HepG2 (cell line): ENCODE results near the gene CD28. TPM values are rescaled to one million over a fixed set of nuclear protein-coding genes. Genes with fewer than 3 reads are reported as not detected.

Experiments
- ATAC-seq: fragments of 200-7000 bp; cut with Tn5 transposase; 3 replicates; pipeline ENCODE4 v1.9.1; 2020; ENCODE audit warnings: mild to moderate bottlenecking, moderate library complexity
- BruUV-seq: library from RNA; stranded (reverse); fragments of 400-500 nt; replicated peaks from 2 replicates; lab custom pipeline; 2021; lab: Mats Ljungman, UMichigan
- CTCF ChIA-PET: fragments of 300-600 bp; formaldehyde crosslinking; extraction: SDS; loops from one replicate; lab custom pipeline; 2021; ENCODE audit warnings: low total read pairs, inconsistent platforms, low intra/inter-chr PET ratio; lab: Yijun Ruan, JAX
- POLR2A ChIA-PET: fragments of 350-600 bp; sonication (Branson Sonifier 250); formaldehyde crosslinking; loops from one replicate; lab custom pipeline; 2020; ENCODE audit warnings: antibody characterized with exemption, inconsistent platforms; lab: Yijun Ruan, JAX
- DNase-seq: peaks from one replicate; pipeline ENCODE4 v3.0.0-alpha.2; 2015; ENCODE audit warnings: low spot score
- FAIRE-seq: peaks from 3 replicates; lab custom pipeline; 2011; peaks lifted over from hg19 to GRCh38; lab: Jason Lieb, UNC
- H2AFZ ChIP-seq: one replicate; pipeline ENCODE4 v1.6.1; 2011; ENCODE audit warnings: low read length, inconsistent platforms
- H3K27ac ChIP-seq: fragments of 300-600 bp; 3 replicates; pipeline ENCODE4 v1.8.0; 2011; ENCODE audit warnings: mixed run types, mild to moderate bottlenecking, mixed read lengths, low read length, inconsistent platforms; ENCODE audit not compliant: insufficient read depth; ENCODE audit errors: extremely low read length
- H3K27me3 ChIP-seq, 2 experiments: fragments of 200-600 bp in 1 of 2; 2 replicates in 1 of 2; 3 replicates in 1 of 2; pipeline versions ENCODE4 v1.6.0 to v1.8.0; 2011; ENCODE audit warnings: low read length in 2 of 2, mild to moderate bottlenecking in 2 of 2, moderate library complexity in 2 of 2, inconsistent platforms in 1 of 2; ENCODE audit not compliant: insufficient read depth in 2 of 2, control insufficient read depth in 1 of 2
- H3K36me3 ChIP-seq, 2 experiments: fragments of 200-600 bp in 1 of 2; replicated peaks in 1 of 2; 2 replicates in 1 of 2; 3 replicates in 1 of 2; pipeline versions ENCODE4 v1.5.1 to v1.8.0; 2011; ENCODE audit warnings: low read length in 2 of 2, inconsistent platforms in 1 of 2; ENCODE audit not compliant: insufficient read depth in 2 of 2, control insufficient read depth in 1 of 2
- H3K4me1 ChIP-seq: 2 replicates; pipeline ENCODE4 v1.5.1; 2012; ENCODE audit warnings: low read length, inconsistent platforms; ENCODE audit not compliant: insufficient read depth
- H3K4me2 ChIP-seq: 2 replicates; pipeline ENCODE4 v1.6.0; 2011; ENCODE audit warnings: low read depth, low read length, inconsistent platforms
- H3K4me3 ChIP-seq, 3 experiments: fragments of 200-600 bp in 1 of 3; sonication (generic), shearing (Covaris generic) in 1 of 3; replicated peaks in 1 of 3; 2 replicates each; pipeline ENCODE4 v1.5.1; 2011 to 2016; ENCODE audit warnings: low read length in 3 of 3, inconsistent platforms in 2 of 3, low read depth in 2 of 3, mild to moderate bottlenecking in 2 of 3, control low read depth in 1 of 3, mixed read lengths in 1 of 3; ENCODE audit not compliant: insufficient read depth in 1 of 3
- H3K79me2 ChIP-seq: one replicate; pipeline ENCODE4 v1.6.1; 2011; ENCODE audit warnings: low read length, inconsistent platforms; ENCODE audit not compliant: insufficient read depth
- H3K9ac ChIP-seq: 2 replicates; pipeline ENCODE4 v1.6.0; 2011; ENCODE audit warnings: mild to moderate bottlenecking, low read depth, low read length, inconsistent platforms; ENCODE audit not compliant: insufficient read depth
- H3K9me3 ChIP-seq: 2 replicates; pipeline ENCODE4 v1.5.1; 2012; ENCODE audit warnings: mild to moderate bottlenecking, low read length
- H4K20me1 ChIP-seq: 2 replicates; pipeline ENCODE4 v1.6.0; 2011; ENCODE audit warnings: inconsistent platforms, mild to moderate bottlenecking, low read length, moderate library complexity; ENCODE audit not compliant: insufficient read depth
- CEBPB ChIP-seq: IDR thresholded peaks from 2 replicates; pipeline ENCODE4 v1.6.1; 2011; ENCODE audit warnings: low read depth, low read length, improper control_type of control experiment, borderline replicate concordance
- CEBPG ChIP-seq: IDR thresholded peaks from 2 replicates; pipeline ENCODE4 v1.6.1; 2016
- CHCHD3 ChIP-seq: sonication (generic); formaldehyde crosslinking; IDR thresholded peaks from 2 replicates; pipeline ENCODE4 v1.8.0; 2022; ENCODE audit warnings: mild to moderate bottlenecking, missing genetic modification reagents, moderate library complexity
- FOXO1 ChIP-seq: sonication (generic); formaldehyde crosslinking; IDR thresholded peaks from 2 replicates; pipeline ENCODE4 v1.4.0; 2020; ENCODE audit warnings: missing genetic modification reagents
- GATAD2A ChIP-seq: IDR thresholded peaks from 2 replicates; pipeline ENCODE4 v1.6.1; 2016
- SMAD3 ChIP-seq: sonication (generic); formaldehyde crosslinking; IDR thresholded peaks from 2 replicates; pipeline ENCODE4 v1.4.0; 2020; ENCODE audit warnings: missing genetic modification reagents
- TEAD3 ChIP-seq: optimal IDR thresholded peaks from 2 replicates; pipeline ENCODE3; 2016; ENCODE audit warnings: borderline replicate concordance
- TRIM24 ChIP-seq: sonication (generic); formaldehyde crosslinking; IDR thresholded peaks from 2 replicates; pipeline ENCODE4 v1.8.0; 2022; ENCODE audit warnings: mild to moderate bottlenecking, missing genetic modification reagents
- ZKSCAN1 ChIP-seq: fragments of 150-350 bp; IDR thresholded peaks from 2 replicates; pipeline ENCODE4 v1.6.1; 2014; ENCODE audit warnings: low read length
- ZMAT3 ChIP-seq: sonication (generic); formaldehyde crosslinking; conservative IDR thresholded peaks from 2 replicates; pipeline ENCODE4 v1.7.0; 2021; ENCODE audit warnings: missing genetic modification reagents
- ZNF558 ChIP-seq: sonication (generic); formaldehyde crosslinking; IDR thresholded peaks from 2 replicates; pipeline ENCODE4 v1.9.0; 2022; ENCODE audit warnings: mild to moderate bottlenecking, missing genetic modification reagents, borderline replicate concordance
- ZNF644 ChIP-seq: IDR thresholded peaks from 2 replicates; pipeline ENCODE4 v1.6.1; 2016; ENCODE audit warnings: low read depth
- ZNF768 ChIP-seq: sonication (generic); formaldehyde crosslinking; IDR thresholded peaks from 2 replicates; pipeline ENCODE4 v1.4.0; 2020; ENCODE audit warnings: missing genetic modification reagents
- WGBS: methylation state at CpG from one replicate; pipeline ENCODE4 v1.1.6; 2017; ENCODE audit warnings: low lambda C conversion rate; 5-methylcytosine and 5-hydroxymethylcytosine counted together
- in situ Hi-C: cut with HindIII; loops from 2 replicates; pipeline ENCODE4 v1.10.0; 2017; ENCODE audit warnings: low pct_unique_long_range_greater_than_20kb; ENCODE audit not compliant: extremely low pct_ligation_motif_present
- intact Hi-C: fragments of 100-400 bp; cut with micrococcal nuclease; formaldehyde crosslinking; loops from one replicate; pipeline ENCODE4 v1.10.0; 2022; ENCODE audit not compliant: unreplicated experiment
- polyA plus RNA-seq, 8 experiments: library from polyadenylated mRNA; depleted of rRNA in 3 of 8; stranded (reverse) in 7 of 8; unstranded in 1 of 8; fragments of >200 nt; fragmentation: Illumina TruSeq in 4 of 8; extraction: Trizol in 4 of 8; gene quantifications; 2 replicates each; pipeline versions ENCODE4 v1.2.1 to v1.2.3, GENCODE V29; 2011 to 2016; ENCODE audit warnings: low read depth in 4 of 8, missing spikeins in 1 of 8, mixed read lengths in 1 of 8; ENCODE audit not compliant: insufficient read depth in 1 of 8
- total RNA-seq, 5 experiments: library from RNA; depleted of rRNA; stranded (reverse); fragments of >200 nt; fragmentation: Illumina TruSeq; extraction: Trizol; gene quantifications; 2 replicates each; pipeline ENCODE4 v1.2.3, GENCODE V29; 2016; ENCODE audit warnings: low read depth in 1 of 5
- TF ChIP-seq, protein P1 (sequence below): IDR thresholded peaks from 2 replicates; pipeline ENCODE4 v1.6.1; 2018; ENCODE audit warnings: missing genetic modification reagents
- TF ChIP-seq, protein P2 (sequence below): sonication (generic); formaldehyde crosslinking; IDR thresholded peaks from 2 replicates; pipeline ENCODE4 v1.4.0; 2020; ENCODE audit warnings: mild to moderate bottlenecking, low read depth, missing genetic modification reagents
- TF ChIP-seq, protein P3 (sequence below): sonication (generic); formaldehyde crosslinking; IDR thresholded peaks from 2 replicates; pipeline ENCODE4 v1.4.0; 2020; ENCODE audit warnings: missing genetic modification reagents
- TF ChIP-seq, protein P4 (sequence below): sonication (generic); formaldehyde crosslinking; IDR thresholded peaks from 2 replicates; pipeline ENCODE4 v1.4.0; 2020; ENCODE audit warnings: missing genetic modification reagents, borderline replicate concordance

The CD28 gene
- total and polyA plus RNA-seq, 2 of the 13 experiments (the other 11 are each of a cell fraction or from before 2014, with no cell fraction given) = not detected

DNA sequence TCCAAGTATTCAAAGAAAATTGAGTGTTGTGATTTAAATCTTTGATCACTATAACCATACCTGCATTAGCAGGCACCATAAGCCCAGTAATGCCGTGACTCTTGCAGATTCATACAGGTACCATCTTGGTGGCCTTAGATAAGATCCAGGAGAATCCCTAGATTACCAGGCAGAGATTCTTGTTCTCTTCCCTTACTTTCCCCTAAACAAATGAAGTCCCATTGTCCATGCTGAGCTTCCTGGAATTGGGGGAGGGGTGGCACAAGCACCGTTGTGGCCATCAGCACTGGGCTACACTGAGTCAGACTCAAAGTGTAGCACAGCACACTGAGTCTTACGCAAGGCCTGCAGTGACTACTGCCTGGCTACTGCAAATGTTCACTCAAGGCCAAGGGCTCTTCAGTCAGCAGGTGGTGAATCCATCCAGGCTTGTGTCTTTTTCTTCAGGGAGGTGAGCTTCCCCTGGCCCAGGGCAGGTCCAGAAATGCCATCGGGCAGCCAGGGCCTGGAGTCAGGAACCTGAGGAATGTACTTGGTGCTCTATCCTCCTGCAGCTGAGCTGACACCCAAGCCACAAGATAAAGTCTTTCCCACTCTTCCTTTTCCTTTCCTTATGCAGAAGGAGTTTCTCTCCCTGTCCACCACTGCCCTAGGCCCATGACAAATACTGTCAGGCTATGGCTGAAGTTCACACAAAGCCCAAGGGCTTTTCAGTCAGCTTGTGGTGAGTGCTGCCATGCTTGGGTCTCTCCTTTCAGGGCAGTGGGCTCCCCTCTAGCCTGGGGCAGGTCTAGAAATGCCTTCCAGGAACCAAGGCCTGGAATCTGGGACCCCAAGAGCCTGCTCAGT, 52.6 kb downstream of the CD28 start:
- Histone ChIP-seq H3K9me3 (peaks cover 8% of the 10 kb centered on the region), H2AFZ (no peak overlapping the region), H3K27me3 (no peaks in the 10 kb centered on the region), H3K27ac (no peak overlapping the region), H3K4me2 (no peak overlapping the region), H3K36me3 (no peaks in the 10 kb centered on the region), H3K4me3 (no peak overlapping the region), H3K4me1 (peaks cover 18% of the 10 kb centered on the region), H4K20me1 (no peaks in the 10 kb centered on the region), H3K9ac (no peak overlapping the region), H3K79me2 (no peaks in the 10 kb centered on the region)
- no peak for FAIRE-seq
- WGBS = 39% methylated on average over 4 of the region's 4 CpGs
- peak; percentile 74 for ATAC-seq
- in situ Hi-C loops = no loop called here
- POLR2A ChIA-PET = interaction anchor here (1.0 kb wide), 1 partner anchor 16 kb away, joined by 3 read pairs; no protein-coding TSS in a partner anchor
- no TSS peak for BruUV-seq
- intact Hi-C loops = no loop called here
- CTCF ChIA-PET = no interaction called here
- DNase-seq = peak; percentile 36
- TF ChIP-seq CHCHD3 (CRISPR knock-in tag) (no peak), ZNF558 (CRISPR knock-in tag) (no peak), CEBPG (CRISPR knock-in tag) (peak; percentile 73), FOXO1 (CRISPR knock-in tag) (no peak), CEBPB (peak; percentile 90), TEAD3 (peak; percentile 13), ZMAT3 (CRISPR knock-in tag) (no peak), SMAD3 (no peak), ZNF644 (CRISPR knock-in tag) (peak; percentile 50; the same call in 1 of the 2 replicates), TRIM24 (CRISPR knock-in tag) (no peak), GATAD2A (CRISPR knock-in tag) (peak; percentile 41; the same call in 1 of the 2 replicates), ZKSCAN1 (0 out of 2 replicates have a peak, but pooled peaks have one; percentile 21), ZNF768 (CRISPR knock-in tag) (peak; percentile 58)
- TF ChIP-seq, protein P1, sequence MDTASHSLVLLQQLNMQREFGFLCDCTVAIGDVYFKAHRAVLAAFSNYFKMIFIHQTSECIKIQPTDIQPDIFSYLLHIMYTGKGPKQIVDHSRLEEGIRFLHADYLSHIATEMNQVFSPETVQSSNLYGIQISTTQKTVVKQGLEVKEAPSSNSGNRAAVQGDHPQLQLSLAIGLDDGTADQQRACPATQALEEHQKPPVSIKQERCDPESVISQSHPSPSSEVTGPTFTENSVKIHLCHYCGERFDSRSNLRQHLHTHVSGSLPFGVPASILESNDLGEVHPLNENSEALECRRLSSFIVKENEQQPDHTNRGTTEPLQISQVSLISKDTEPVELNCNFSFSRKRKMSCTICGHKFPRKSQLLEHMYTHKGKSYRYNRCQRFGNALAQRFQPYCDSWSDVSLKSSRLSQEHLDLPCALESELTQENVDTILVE (CRISPR knock-in tag) = no peak
- TF ChIP-seq, protein P2, sequence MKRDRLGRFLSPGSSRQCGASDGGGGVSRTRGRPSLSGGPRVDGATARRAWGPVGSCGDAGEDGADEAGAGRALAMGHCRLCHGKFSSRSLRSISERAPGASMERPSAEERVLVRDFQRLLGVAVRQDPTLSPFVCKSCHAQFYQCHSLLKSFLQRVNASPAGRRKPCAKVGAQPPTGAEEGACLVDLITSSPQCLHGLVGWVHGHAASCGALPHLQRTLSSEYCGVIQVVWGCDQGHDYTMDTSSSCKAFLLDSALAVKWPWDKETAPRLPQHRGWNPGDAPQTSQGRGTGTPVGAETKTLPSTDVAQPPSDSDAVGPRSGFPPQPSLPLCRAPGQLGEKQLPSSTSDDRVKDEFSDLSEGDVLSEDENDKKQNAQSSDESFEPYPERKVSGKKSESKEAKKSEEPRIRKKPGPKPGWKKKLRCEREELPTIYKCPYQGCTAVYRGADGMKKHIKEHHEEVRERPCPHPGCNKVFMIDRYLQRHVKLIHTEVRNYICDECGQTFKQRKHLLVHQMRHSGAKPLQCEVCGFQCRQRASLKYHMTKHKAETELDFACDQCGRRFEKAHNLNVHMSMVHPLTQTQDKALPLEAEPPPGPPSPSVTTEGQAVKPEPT = no peak
- TF ChIP-seq, protein P3, sequence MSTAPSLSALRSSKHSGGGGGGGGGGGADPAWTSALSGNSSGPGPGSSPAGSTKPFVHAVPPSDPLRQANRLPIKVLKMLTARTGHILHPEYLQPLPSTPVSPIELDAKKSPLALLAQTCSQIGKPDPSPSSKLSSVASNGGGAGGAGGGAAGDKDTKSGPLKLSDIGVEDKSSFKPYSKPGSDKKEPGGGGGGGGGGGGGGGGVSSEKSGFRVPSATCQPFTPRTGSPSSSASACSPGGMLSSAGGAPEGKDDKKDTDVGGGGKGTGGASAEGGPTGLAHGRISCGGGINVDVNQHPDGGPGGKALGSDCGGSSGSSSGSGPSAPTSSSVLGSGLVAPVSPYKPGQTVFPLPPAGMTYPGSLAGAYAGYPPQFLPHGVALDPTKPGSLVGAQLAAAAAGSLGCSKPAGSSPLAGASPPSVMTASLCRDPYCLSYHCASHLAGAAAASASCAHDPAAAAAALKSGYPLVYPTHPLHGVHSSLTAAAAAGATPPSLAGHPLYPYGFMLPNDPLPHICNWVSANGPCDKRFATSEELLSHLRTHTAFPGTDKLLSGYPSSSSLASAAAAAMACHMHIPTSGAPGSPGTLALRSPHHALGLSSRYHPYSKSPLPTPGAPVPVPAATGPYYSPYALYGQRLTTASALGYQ (CRISPR knock-in tag) = no peak
- TF ChIP-seq, protein P4, sequence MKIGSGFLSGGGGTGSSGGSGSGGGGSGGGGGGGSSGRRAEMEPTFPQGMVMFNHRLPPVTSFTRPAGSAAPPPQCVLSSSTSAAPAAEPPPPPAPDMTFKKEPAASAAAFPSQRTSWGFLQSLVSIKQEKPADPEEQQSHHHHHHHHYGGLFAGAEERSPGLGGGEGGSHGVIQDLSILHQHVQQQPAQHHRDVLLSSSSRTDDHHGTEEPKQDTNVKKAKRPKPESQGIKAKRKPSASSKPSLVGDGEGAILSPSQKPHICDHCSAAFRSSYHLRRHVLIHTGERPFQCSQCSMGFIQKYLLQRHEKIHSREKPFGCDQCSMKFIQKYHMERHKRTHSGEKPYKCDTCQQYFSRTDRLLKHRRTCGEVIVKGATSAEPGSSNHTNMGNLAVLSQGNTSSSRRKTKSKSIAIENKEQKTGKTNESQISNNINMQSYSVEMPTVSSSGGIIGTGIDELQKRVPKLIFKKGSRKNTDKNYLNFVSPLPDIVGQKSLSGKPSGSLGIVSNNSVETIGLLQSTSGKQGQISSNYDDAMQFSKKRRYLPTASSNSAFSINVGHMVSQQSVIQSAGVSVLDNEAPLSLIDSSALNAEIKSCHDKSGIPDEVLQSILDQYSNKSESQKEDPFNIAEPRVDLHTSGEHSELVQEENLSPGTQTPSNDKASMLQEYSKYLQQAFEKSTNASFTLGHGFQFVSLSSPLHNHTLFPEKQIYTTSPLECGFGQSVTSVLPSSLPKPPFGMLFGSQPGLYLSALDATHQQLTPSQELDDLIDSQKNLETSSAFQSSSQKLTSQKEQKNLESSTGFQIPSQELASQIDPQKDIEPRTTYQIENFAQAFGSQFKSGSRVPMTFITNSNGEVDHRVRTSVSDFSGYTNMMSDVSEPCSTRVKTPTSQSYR (CRISPR knock-in tag) = peak; percentile 92
